K562 (cell line): ENCODE results near the gene ECI2. TPM values are rescaled to one million over a fixed set of nuclear protein-coding genes. Genes with fewer than 3 reads are reported as not detected.

ENCODE experiments used
- DDX20 ChIP-seq: fragments of 450-650 bp; IDR thresholded peaks from 2 replicates; pipeline ENCODE4 v1.6.1; 2016; ENCODE audit warnings: missing genetic modification characterization, low read depth, mild to moderate bottlenecking, missing compliant biosample characterization, moderate library complexity
- HDAC6 ChIP-seq: IDR thresholded peaks from 2 replicates; pipeline ENCODE4 v1.6.1; 2012; ENCODE audit warnings: low read depth, mild to moderate bottlenecking, control low read depth, inconsistent platforms, low read length, moderate library complexity
- ID3 ChIP-seq, 2 experiments: fragments of 250-450 bp in 1 of 2; fragments of 450-650 bp in 1 of 2; sonication (Bioruptor Pico) in 1 of 2; IDR thresholded peaks; 2 replicates each; pipeline versions ENCODE4 v1.6.1 to v1.8.0; 2016 to 2021; ENCODE audit warnings: mild to moderate bottlenecking in 2 of 2, moderate library complexity in 2 of 2, missing compliant biosample characterization in 1 of 2, missing genetic modification characterization in 1 of 2
- NKRF ChIP-seq: fragments of 450-650 bp; IDR thresholded peaks from 2 replicates; pipeline ENCODE4 v1.6.1; 2016; ENCODE audit warnings: borderline replicate concordance
- STAT5B ChIP-seq: fragments of 250-450 bp; sonication (Bioruptor Pico); IDR thresholded peaks from 2 replicates; pipeline ENCODE4 v1.8.0; 2021; ENCODE audit warnings: mild to moderate bottlenecking, inconsistent platforms
- TFAP4 ChIP-seq: sonication (generic); formaldehyde crosslinking; IDR thresholded peaks from 2 replicates; pipeline ENCODE4 v1.8.0; 2022; ENCODE audit warnings: missing genetic modification reagents, mild to moderate bottlenecking, moderate library complexity, borderline replicate concordance
- ZNF512 ChIP-seq: IDR thresholded peaks from 2 replicates; pipeline ENCODE4 v1.6.1; 2016; ENCODE audit warnings: missing genetic modification characterization, missing compliant biosample characterization
- polyA plus RNA-seq, 8 experiments: library from polyadenylated mRNA; depleted of rRNA in 4 of 8; stranded (reverse) in 5 of 8; unstranded in 3 of 8; fragments of >200 nt; fragmentation: Nextera tagmentation in 2 of 8; fragmentation: Illumina TruSeq in 1 of 8; extraction: Ambion mirVana in 2 of 8; extraction: Trizol in 1 of 8; gene quantifications; 2 replicates each; pipeline versions ENCODE4 v1.2.1 to v1.2.3, GENCODE V29; 2011 to 2014; ENCODE audit warnings: inconsistent platforms in 1 of 8, missing spikeins in 1 of 8
- total RNA-seq, 7 experiments: library from RNA; depleted of rRNA in 6 of 7; stranded (reverse); fragments of >200 nt in 6 of 7; fragmentation: Illumina TruSeq in 2 of 7; extraction: Trizol in 2 of 7; gene quantifications; 2 replicates each; pipeline versions ENCODE4 v1.2.1 to v1.2.3, GENCODE V29; 2011 to 2021; ENCODE audit warnings: low replicate concordance in 1 of 7
- TF ChIP-seq, protein P1 (sequence below): sonication (generic); formaldehyde crosslinking; IDR thresholded peaks from 2 replicates; pipeline ENCODE4 v1.8.1; 2023; ENCODE audit warnings: missing genetic modification reagents, mild to moderate bottlenecking, borderline replicate concordance
- TF ChIP-seq, protein P2 (sequence below): fragments of 450-650 bp; IDR thresholded peaks from 2 replicates; pipeline ENCODE4 v1.6.1; 2016

The ECI2 gene
- total and polyA plus RNA-seq, 9 of the 15 experiments (the other 6 are each of a cell fraction or from before 2014, with no cell fraction given): 80.7 to 377 (median 142) TPM

DNA sequence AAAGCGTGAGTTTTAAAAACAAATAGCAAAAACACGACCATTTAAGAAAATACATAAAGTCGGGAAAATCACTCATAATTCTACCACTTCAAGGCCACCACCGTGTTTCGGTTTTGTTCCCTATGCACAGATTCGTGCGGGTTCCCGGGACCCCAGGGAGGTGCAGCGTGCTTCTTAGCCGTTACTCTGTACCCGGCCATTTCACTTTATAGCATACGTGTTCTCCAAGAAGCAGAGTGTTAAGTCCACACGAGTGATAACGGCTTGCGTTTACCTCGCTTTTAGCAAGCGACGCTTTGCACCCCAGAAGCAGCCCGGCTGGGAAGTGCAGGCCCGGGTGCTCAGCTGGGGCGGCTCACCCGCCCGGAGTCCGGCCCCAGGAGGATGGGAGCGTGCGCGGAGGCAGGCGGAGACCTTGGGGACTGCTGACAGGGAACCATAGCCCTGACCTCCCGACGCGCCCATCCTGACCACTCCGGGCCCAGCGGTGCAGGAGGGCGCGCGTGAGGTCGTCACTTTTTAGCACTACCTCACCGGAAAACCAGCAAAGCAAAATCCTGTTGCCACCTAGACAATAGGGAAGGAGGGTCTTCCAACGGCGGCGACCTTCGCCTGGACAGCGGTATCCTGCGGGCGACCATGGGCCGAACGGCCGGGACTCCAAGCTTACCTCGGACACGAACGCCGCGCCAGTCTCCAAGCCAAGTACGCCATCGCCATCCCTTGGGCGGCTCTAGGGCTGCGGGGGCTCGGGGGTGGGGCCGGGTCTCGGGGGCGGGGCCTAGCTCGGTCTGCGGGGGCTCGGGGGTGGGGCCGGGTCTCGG is at the start of gene ECI2 (continued):
- peak; percentile 79; the same call in 1 of the 2 replicates for TF ChIP-seq NKRF
- 0 out of 2 replicates have a peak, but pooled peaks have one; percentile 43 for TF ChIP-seq HDAC6
- no peak for TF ChIP-seq STAT5B (CRISPR knock-in tag)
- no peak for TF ChIP-seq ID3 (CRISPR knock-in tag; IDR thresholded peaks at IDR 0.05)
- TF ChIP-seq ID3 (tag; IDR thresholded peaks at IDR 0.05): peak; percentile 59; the same call in 1 of the 2 replicates
- TF ChIP-seq, protein P1, sequence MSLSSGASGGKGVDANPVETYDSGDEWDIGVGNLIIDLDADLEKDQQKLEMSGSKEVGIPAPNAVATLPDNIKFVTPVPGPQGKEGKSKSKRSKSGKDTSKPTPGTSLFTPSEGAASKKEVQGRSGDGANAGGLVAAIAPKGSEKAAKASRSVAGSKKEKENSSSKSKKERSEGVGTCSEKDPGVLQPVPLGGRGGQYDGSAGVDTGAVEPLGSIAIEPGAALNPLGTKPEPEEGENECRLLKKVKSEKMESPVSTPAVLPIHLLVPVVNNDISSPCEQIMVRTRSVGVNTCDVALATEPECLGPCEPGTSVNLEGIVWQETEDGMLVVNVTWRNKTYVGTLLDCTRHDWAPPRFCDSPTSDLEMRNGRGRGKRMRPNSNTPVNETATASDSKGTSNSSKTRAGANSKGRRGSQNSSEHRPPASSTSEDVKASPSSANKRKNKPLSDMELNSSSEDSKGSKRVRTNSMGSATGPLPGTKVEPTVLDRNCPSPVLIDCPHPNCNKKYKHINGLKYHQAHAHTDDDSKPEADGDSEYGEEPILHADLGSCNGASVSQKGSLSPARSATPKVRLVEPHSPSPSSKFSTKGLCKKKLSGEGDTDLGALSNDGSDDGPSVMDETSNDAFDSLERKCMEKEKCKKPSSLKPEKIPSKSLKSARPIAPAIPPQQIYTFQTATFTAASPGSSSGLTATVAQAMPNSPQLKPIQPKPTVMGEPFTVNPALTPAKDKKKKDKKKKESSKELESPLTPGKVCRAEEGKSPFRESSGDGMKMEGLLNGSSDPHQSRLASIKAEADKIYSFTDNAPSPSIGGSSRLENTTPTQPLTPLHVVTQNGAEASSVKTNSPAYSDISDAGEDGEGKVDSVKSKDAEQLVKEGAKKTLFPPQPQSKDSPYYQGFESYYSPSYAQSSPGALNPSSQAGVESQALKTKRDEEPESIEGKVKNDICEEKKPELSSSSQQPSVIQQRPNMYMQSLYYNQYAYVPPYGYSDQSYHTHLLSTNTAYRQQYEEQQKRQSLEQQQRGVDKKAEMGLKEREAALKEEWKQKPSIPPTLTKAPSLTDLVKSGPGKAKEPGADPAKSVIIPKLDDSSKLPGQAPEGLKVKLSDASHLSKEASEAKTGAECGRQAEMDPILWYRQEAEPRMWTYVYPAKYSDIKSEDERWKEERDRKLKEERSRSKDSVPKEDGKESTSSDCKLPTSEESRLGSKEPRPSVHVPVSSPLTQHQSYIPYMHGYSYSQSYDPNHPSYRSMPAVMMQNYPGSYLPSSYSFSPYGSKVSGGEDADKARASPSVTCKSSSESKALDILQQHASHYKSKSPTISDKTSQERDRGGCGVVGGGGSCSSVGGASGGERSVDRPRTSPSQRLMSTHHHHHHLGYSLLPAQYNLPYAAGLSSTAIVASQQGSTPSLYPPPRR (CRISPR knock-in tag): 0 out of 2 replicates have a peak, but pooled peaks have one; percentile 48
- TF ChIP-seq, protein P2, sequence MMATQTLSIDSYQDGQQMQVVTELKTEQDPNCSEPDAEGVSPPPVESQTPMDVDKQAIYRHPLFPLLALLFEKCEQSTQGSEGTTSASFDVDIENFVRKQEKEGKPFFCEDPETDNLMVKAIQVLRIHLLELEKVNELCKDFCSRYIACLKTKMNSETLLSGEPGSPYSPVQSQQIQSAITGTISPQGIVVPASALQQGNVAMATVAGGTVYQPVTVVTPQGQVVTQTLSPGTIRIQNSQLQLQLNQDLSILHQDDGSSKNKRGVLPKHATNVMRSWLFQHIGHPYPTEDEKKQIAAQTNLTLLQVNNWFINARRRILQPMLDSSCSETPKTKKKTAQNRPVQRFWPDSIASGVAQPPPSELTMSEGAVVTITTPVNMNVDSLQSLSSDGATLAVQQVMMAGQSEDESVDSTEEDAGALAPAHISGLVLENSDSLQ: no peak
- TF ChIP-seq ZNF512 (tag): no peak
- TF ChIP-seq DDX20 (tag): no peak
- peak; percentile 94 for TF ChIP-seq TFAP4 (CRISPR knock-in tag)
